Activated T-cell treated with anti-CD3 and anti-CD28 coated beads, Interleukin-2, amount 50 U/mL, for 4 hours (primary cell): Measurements from ENCODE around the gene C22orf23. TPM values are rescaled to one million over a fixed set of nuclear protein-coding genes. Genes with fewer than 3 reads are reported as not detected.

ENCODE experiments used
- ATAC-seq, 2 donors: fragments of 200-7000 bp; cut with Tn5 transposase; one replicate each; pipeline ENCODE4 v1.10.0; 2021
- DNase-seq: peaks from one replicate; pipeline ENCODE4 v3.0.0-alpha.2; 2020
- H3K27me3 Mint-ChIP-seq: one replicate; pipeline ENCODE4 v1.8.0; 2021; ENCODE audit warnings: low read depth, mixed read lengths
- H3K36me3 Mint-ChIP-seq: one replicate; pipeline ENCODE4 v1.8.0; 2022; ENCODE audit warnings: mixed read lengths; ENCODE audit not compliant: insufficient read depth
- H3K4me1 Mint-ChIP-seq: one replicate; pipeline ENCODE4 v1.8.0; 2021; ENCODE audit warnings: low read depth, mixed read lengths
- H3K4me3 Mint-ChIP-seq: one replicate; pipeline ENCODE4 v1.8.0; 2021; ENCODE audit warnings: mild to moderate bottlenecking, moderate library complexity, mixed read lengths
- H3K9me3 Mint-ChIP-seq: one replicate; pipeline ENCODE4 v1.8.0; 2021; ENCODE audit warnings: mixed read lengths
- total RNA-seq, 3 donors: library from RNA; stranded (reverse); gene quantifications; one replicate each; pipeline ENCODE4 v1.2.1, GENCODE V29; 2021

The C22orf23 gene
- total RNA-seq, 3 donors from 2014 or later: 0.46 TPM; not detected in 2

GRCh38 chr22:37913233-37913721, 40.1 kb downstream of the C22orf23 start:
- Mint-ChIP-seq H3K36me3 (peaks cover 5% of the 10 kb centered on the region), H3K9me3 (no peaks in the 10 kb centered on the region), H3K4me1 (peaks cover 12% of the 10 kb centered on the region), H3K27me3 (no peaks in the 10 kb centered on the region), H3K4me3 (no peak overlapping the region)
- DNase-seq: no peak
- peak in 1 of 2 donors; percentile 26 for ATAC-seq

DNA sequence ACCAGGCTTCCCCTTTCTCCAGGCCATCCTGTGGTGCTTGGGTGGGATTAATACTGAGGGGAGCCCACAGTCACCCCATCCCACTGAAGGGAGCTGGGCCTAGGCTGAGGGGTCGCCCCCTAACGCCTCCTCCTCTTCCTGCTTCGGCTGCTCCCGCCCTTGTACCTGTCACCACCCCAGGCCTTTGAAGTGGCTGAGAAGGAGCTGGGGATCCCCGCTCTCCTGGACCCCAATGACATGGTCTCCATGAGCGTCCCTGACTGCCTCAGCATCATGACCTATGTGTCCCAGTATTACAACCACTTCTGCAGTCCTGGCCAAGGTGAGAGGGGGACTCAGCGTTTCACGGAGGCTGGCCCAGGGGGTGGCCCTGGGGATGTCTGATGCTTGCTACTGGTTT, 41.2 kb downstream of the C22orf23 start:
- DNase-seq: no peak
- peak; percentile 15 to 23 for ATAC-seq
- Mint-ChIP-seq H3K4me1 (peaks cover 21% of the 10 kb centered on the region), H3K4me3 (no peak overlapping the region), H3K27me3 (no peaks in the 10 kb centered on the region), H3K9me3 (no peaks in the 10 kb centered on the region), H3K36me3 (peaks cover 2% of the 10 kb centered on the region)

DNA sequence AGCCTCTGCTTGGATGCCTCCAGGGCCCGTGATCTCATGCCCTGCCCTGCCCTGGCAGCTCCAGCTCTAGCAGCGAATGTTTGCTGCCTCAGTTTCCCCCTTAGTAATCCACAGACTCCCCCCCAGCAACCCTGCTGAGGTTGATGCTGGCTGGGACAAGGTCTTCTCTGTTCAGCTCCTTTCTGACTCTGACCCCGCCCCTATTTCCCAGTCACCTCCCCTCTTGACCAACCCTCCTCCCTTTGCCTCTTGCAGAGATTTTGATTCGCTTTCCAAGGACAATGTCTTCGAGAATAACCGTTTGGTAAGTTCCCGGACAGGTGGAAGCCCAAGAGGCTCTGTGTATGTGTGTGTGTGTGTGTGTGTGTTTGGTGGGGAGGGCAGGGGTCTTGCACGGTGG, 41.7 kb downstream of the C22orf23 start:
- peaks cover 26% of the 10 kb centered on the region for H3K4me1 Mint-ChIP-seq
- no peaks in the 10 kb centered on the region for H3K9me3 Mint-ChIP-seq
- H3K36me3 Mint-ChIP-seq: peaks cover 2% of the 10 kb centered on the region
- DNase-seq (no peak), ATAC-seq (no peak)
- no peak overlapping the region for H3K4me3 Mint-ChIP-seq
- H3K27me3 Mint-ChIP-seq: no peaks in the 10 kb centered on the region

DNA sequence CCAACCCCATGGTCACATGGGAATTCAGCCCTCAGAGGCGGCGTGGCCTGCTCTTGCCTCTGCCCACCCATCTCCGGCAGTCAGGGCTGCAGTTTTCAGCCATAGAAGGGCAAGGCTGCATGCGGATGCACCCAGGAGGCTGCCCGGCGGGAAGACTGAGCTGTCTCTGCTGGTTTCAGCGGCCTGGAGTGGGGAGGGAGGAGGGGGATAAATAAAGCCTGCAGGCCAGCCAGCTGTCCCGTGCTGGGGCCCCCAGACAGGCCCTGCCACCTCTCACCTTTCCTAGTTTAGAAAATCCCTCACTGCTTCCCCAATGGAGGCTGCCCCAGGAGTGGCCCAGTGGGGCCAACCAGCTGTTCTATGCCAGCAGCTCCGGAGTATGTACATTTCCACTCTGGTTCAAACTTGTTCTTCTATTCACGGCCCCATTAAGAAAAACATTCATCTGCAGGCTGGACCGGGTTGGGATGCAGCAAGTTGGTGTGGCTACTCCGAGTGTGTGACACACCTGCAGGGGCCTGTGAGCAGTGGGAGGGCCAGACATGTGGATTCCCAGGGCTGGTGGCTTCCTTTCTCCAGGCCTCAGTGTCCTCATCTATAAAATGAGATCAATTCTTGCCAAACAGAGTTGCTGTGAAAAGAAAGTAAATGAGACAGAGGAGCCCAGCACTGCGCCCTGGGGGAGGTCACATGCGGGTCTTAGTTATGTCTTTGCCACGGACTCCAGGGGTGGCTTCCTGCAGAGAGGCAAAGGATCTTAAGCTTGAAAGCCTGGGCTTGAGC, 42.3 kb downstream of the C22orf23 start:
- Mint-ChIP-seq H3K4me3 (no peak overlapping the region), H3K27me3 (no peaks in the 10 kb centered on the region), H3K9me3 (no peaks in the 10 kb centered on the region), H3K4me1 (peaks cover 26% of the 10 kb centered on the region), H3K36me3 (no peaks in the 10 kb centered on the region)
- DNase-seq: no peak
- ATAC-seq: no peak

GRCh38 chr22:37909766-37910165, 43.6 kb downstream of the C22orf23 start:
- no peaks in the 10 kb centered on the region for H3K36me3 Mint-ChIP-seq
- peaks cover 34% of the 10 kb centered on the region for H3K4me1 Mint-ChIP-seq
- DNase-seq (no peak), ATAC-seq (no peak)
- no peaks in the 10 kb centered on the region for H3K9me3 Mint-ChIP-seq
- no peaks in the 10 kb centered on the region for H3K27me3 Mint-ChIP-seq
- H3K4me3 Mint-ChIP-seq: no peak overlapping the region

DNA sequence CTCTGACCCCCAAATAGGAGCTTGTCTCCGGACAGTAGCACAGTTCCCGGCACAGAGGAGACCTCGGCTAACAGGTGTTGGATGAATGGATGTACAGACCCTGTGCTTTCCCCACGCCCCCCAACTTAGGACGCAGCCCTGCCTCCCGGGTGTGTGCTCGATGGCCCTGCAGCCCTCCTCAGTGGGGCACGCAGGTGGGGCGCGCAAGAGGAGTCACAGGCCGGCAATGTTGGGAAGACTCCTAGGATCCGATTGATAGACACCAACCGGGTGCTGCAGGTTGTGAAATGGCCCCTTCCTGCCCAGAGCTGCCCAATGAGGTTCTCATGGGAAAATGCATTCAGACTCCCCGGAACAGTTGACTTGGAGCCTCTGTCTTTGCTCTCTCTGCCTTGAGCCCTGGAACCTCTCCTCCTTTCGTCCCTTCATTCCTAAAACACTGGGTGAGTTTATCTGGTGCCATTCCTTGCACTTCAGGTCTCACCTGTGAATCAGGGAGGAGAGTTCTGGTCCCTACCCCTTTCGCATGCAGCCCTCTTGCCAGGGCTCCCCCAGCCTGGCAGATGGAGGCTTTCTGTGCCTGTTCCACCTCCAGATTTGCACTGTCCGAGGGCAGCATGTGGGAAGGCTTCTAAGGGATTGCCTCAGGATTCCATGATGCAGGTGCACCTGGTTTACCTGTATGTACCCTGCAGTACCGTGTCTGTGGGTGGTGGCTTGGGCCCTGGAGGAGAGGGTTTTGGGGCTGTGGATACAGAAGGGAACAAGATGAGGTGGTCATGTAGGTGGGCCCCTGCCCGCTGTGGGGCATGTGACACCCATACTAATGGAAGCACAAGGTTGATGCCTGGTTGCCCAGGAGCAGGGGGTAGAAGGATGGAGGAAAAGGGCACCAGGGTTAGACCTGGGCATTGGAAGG, 46.1 kb downstream of the C22orf23 start:
- H3K4me1 Mint-ChIP-seq: peaks cover 35% of the 10 kb centered on the region
- H3K9me3 Mint-ChIP-seq: no peaks in the 10 kb centered on the region
- no peak for ATAC-seq
- no peaks in the 10 kb centered on the region for H3K27me3 Mint-ChIP-seq
- peak overlapping the region; percentile 80 for H3K4me3 Mint-ChIP-seq
- DNase-seq: no peak
- no peaks in the 10 kb centered on the region for H3K36me3 Mint-ChIP-seq

DNA sequence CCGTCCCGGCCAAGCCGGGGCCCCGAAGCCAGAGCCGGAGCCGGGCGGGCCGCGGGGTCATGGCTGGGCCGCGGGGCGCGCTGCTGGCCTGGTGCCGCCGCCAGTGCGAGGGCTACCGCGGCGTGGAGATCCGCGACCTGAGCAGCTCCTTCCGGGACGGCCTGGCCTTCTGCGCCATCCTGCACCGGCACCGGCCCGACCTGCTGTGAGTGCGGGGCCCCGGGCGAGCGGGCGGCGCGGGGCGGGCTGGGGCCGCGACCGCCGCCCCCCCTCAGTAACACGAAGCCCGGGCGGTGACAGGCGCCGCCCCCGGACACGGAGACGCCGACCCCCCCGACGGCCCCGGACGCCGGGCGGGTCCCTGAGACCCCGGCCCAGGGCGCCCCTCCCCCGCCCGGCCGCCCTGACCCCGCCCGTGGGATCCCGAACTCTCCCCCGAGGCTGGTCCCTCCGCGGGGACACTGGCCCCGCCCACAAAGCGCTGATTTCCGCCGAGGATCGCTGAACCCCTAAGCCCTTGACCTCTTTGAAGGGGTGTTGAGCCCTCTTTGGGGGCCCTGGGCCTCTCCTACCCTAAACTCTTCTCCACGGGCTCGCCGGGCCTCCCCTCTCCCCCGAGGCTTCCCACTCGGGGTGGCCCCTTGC, 46.9 kb downstream of the C22orf23 start:
- Mint-ChIP-seq H3K27me3 (no peaks in the 10 kb centered on the region), H3K4me3 (peak overlapping the region; percentile 80), H3K9me3 (no peaks in the 10 kb centered on the region), H3K4me1 (peaks cover 33% of the 10 kb centered on the region), H3K36me3 (no peaks in the 10 kb centered on the region)
- no peak for DNase-seq
- peak; percentile 49 to 51 for ATAC-seq

DNA sequence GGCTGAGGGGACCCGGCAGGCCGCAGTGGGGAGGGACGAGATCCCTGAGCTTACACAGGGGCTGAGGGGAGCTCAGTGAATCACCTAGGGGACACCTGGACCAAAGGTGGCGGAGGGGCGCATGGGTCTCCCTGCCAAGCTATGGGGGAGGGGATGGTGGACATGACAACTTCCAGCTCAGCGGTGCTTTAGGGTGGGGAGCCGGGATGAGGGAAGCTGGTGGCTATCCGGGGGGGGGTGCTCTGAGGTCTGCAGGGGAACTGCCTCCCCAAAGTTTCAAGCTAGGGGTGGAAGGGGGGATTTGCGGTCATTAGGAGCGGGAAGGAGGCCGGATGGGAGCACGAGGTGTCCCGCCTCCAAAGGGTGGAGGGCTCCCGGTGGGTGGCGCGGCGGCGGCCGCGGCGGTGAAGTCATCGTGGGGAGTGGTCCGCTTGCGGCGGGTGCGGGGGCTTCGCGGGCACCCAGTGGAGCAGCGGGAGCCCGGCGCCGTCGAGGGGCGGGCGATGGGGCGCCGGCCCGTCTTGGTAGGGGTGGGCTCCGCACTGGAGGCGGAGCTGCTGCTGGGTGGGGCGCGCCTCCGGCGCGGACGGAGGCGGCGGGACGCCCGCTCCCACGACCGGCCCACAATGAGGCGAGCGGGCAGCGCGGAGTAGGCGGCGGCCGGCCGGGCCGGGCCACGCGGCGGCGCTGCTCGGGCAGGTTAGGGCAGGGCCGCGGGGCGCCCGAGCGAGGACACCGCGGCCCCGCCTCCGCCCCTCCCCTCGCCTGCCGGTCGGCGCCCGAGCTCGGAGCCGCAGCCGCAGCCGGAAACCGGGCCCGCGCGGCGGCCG, 47.7 kb downstream of the C22orf23 start, which contains the start of gene MICALL1:
Gene MICALL1, plus strand, starts transcription at position 764 of the 830 bp plus-strand sequence. CDS start 126 bp downstream, outside the sequence.
- peak within 1 kb of the TSS; percentile 80 for H3K4me3 Mint-ChIP-seq
- H3K9me3 Mint-ChIP-seq: no peaks in the 10 kb centered on the region
- H3K36me3 Mint-ChIP-seq: no peaks in the 10 kb centered on the region
- H3K4me1 Mint-ChIP-seq: peaks cover 31% of the 10 kb centered on the region
- no peaks in the 10 kb centered on the region for H3K27me3 Mint-ChIP-seq
- peak; percentile 42 for DNase-seq
- ATAC-seq: peak; percentile 85 to 87

DNA sequence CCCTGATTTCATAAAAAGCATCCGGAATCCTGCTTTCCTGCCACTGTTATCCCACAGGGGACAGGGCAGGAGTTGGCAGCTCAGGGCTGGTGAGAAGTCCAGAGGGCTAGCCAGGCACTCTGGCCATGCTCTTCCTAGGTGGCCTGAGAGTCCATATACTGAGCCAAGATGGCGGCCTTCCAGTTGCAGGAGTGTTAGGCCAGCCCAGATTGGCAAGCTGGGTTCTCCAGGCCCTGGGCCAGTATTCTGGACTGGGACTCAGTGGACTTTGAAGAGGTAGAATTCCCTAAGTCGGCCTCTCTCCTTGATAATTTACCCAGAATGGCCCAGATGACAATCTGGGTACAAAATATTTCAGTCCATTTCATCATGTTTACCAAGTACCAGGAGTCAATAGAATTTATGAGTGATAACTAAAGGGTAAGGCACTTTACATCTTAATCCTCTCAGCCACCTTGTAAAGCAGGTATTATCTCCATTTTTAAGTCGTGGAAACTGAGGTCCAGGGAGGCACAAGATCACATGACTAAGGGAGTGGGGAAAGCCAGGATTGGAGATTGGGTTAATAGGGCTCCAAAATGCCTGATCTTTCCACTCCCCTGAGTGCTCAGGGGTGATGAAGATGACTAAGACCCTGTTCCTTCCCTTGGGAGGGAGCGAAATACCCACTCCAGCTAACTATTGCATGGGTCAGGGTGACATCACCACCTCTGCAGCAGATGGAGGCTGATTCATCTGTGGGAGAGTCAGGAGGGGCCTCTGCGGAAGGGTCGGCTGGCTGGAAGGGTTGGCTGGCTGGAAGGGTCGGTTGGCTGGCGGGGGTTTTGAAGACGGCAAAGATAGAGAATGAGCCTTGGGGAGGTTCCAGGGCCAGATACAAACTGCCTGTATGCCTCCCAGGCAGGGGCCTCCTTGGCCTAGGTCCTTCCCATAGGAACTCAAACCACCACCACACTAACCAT, 48.5 kb downstream of the C22orf23 start:
- Mint-ChIP-seq H3K9me3 (no peaks in the 10 kb centered on the region), H3K27me3 (no peaks in the 10 kb centered on the region), H3K4me1 (peaks cover 27% of the 10 kb centered on the region), H3K4me3 (peak overlapping the region; percentile 79), H3K36me3 (no peaks in the 10 kb centered on the region)
- ATAC-seq (no peak), DNase-seq (no peak)

DNA sequence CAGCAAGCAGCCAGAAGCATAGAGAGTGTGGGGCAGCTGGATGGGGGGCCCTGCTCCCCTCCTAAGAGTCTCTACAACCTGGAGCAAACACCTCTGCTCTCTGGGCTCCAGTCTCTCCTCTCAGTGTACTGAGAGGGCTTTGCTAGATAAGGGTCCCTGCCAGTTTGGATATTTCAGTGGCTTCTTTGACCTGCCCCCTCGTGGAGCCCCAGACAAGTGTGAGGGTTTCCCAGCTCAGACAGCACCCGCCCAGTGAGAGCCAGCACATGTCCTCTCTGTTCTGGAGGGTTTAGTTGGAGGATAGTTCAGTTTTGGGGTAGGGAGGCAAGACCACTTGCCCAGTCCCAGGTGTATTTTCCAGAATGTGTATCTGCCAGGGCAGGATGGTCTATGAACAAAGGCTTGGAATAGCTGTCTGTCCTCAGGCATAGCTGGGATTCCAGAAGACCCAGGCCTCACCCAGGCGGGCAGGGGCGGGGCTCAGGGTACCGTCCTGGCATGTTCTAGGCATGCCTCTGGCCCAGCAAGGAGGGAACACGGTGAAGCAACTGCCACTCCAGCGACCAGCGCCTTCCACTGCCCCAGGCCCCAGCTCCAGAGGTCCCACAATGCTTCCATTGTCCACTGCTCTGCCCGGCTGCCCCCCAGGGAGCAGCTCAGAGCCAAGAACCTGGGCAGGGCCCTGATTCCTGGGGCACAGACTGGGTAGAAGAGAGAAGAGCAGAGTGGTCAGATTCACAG, 54.8 kb downstream of the C22orf23 start:
- no peaks in the 10 kb centered on the region for H3K9me3 Mint-ChIP-seq
- H3K27me3 Mint-ChIP-seq: no peaks in the 10 kb centered on the region
- H3K36me3 Mint-ChIP-seq: no peaks in the 10 kb centered on the region
- no peak for ATAC-seq
- H3K4me3 Mint-ChIP-seq: no peak overlapping the region
- DNase-seq: no peak
- H3K4me1 Mint-ChIP-seq: peaks cover 18% of the 10 kb centered on the region

GRCh38 chr22:37897807-37898206, 55.6 kb downstream of the C22orf23 start:
- Mint-ChIP-seq H3K36me3 (no peaks in the 10 kb centered on the region), H3K4me1 (peaks cover 18% of the 10 kb centered on the region), H3K4me3 (no peak overlapping the region), H3K27me3 (no peaks in the 10 kb centered on the region), H3K9me3 (no peaks in the 10 kb centered on the region)
- ATAC-seq (no peak), DNase-seq (no peak)

- H3K9me3 Mint-ChIP-seq: no peaks in the 10 kb centered on the region
- peaks cover 1% of the 10 kb centered on the region for H3K36me3 Mint-ChIP-seq
- peaks cover 18% of the 10 kb centered on the region for H3K4me1 Mint-ChIP-seq
- no peaks in the 10 kb centered on the region for H3K27me3 Mint-ChIP-seq
- H3K4me3 Mint-ChIP-seq: no peak overlapping the region
- no peak for DNase-seq
- no peak for ATAC-seq
These were observed 56.5 kb downstream of the C22orf23 start for GRCh38 chr22:37896939-37897338.
